BJ (cell line): Measurements from ENCODE around the gene CDC25B. TPM values are rescaled to one million over a fixed set of nuclear protein-coding genes. Genes with fewer than 3 reads are reported as not detected.
A peak's percentile ranks its signal among the peaks of the same experiment; 100 is the strongest.

Experiments
- CTCF ChIA-PET: fragments of 350-600 bp; formaldehyde crosslinking; extraction: SDS; loops from one replicate; lab custom pipeline; 2021; ENCODE audit warnings: antibody characterized with exemption, inconsistent platforms; lab: Yijun Ruan, JAX
- POLR2A ChIA-PET: fragments of 300-600 bp; sonication (Branson Sonifier 250); formaldehyde crosslinking; extraction: SDS; loops from one replicate; lab custom pipeline; 2021; ENCODE audit warnings: antibody characterized with exemption; lab: Charles Lee
- DNase-seq: peaks from one replicate; pipeline ENCODE4 v3.0.0-alpha.2; 2011; ENCODE audit warnings: low read depth
- H3K27me3 ChIP-seq: 2 replicates; pipeline ENCODE4 v1.6.0; 2011; ENCODE audit warnings: low read length; ENCODE audit not compliant: control insufficient read depth, insufficient read depth
- H3K36me3 ChIP-seq: 2 replicates; pipeline ENCODE4 v1.5.1; 2011; ENCODE audit warnings: low read length; ENCODE audit not compliant: control insufficient read depth, insufficient read depth
- H3K4me3 ChIP-seq: 2 replicates; pipeline ENCODE4 v1.5.1; 2011; ENCODE audit warnings: low read depth, mild to moderate bottlenecking, control low read depth, low read length
- polyA plus RNA-seq: library from polyadenylated mRNA; depleted of rRNA; stranded (reverse); fragments of >200 nt; gene quantifications from 2 replicates; pipeline ENCODE4 v1.2.3, GENCODE V29; 2011
- TF ChIP-seq, protein P1 (sequence below): IDR thresholded peaks from 2 replicates; pipeline ENCODE4 v1.5.1; 2011; ENCODE audit warnings: low read depth, mild to moderate bottlenecking, control low read depth, inconsistent platforms, low read length, moderate library complexity; ENCODE audit not compliant: insufficient read depth

The CDC25B gene
- polyA plus RNA-seq, 1 experiment, result 68.1 TPM

DNA sequence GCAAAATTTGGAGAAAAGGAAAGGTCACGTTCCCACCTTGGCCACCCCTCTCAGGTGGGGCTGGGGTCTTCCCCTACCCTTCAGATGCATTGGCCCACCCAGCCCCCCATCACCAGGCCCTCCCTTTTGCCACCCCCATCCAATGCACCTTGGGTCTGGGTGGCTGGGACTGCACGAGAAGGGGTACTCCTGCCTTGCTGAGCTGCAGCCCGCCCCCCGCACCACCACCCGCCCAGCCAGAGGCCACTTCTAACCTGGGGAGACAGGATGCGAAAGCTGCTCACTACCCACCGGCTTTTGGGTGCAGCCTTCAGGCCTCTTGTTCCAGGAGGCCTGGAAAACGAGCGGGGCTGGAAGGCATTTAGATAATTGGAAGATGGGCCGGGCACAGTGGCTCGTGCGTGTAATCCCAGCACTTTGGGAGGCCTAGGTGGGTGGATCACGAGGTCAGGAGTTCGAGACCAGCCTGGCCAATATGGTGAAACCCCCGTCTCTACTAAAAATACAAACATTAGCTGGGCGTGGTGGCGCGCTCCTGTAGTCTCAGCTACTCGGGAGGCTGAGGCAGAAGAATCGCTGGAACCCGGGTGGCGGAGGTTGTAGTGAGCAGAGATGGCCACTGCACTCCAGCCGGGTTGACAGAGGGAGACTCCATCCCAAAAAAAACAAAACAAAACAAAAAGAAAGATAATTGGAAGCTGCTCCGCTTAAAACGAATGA, 1.2 kb upstream of the CDC25B start:
- H3K4me3 ChIP-seq, result peak overlapping the region; percentile 68
- POLR2A ChIA-PET, result interaction anchor here (0.5 kb wide), 1 partner anchor 15 kb away, joined by 11 read pairs; no protein-coding TSS in a partner anchor
- no peaks in the 10 kb centered on the region for H3K27me3 ChIP-seq
- DNase-seq, result no peak
- CTCF ChIA-PET, result interaction anchor here (2.6 to 2.9 kb wide), 2 partner anchors 8 to 25 kb away, joined by 10 to 28 read pairs; partner anchors contain the start of genes AP5S1 and CENPB
- peaks cover 12% of the 10 kb centered on the region for H3K36me3 ChIP-seq
- TF ChIP-seq, protein P1, sequence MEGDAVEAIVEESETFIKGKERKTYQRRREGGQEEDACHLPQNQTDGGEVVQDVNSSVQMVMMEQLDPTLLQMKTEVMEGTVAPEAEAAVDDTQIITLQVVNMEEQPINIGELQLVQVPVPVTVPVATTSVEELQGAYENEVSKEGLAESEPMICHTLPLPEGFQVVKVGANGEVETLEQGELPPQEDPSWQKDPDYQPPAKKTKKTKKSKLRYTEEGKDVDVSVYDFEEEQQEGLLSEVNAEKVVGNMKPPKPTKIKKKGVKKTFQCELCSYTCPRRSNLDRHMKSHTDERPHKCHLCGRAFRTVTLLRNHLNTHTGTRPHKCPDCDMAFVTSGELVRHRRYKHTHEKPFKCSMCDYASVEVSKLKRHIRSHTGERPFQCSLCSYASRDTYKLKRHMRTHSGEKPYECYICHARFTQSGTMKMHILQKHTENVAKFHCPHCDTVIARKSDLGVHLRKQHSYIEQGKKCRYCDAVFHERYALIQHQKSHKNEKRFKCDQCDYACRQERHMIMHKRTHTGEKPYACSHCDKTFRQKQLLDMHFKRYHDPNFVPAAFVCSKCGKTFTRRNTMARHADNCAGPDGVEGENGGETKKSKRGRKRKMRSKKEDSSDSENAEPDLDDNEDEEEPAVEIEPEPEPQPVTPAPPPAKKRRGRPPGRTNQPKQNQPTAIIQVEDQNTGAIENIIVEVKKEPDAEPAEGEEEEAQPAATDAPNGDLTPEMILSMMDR, result no peak

DNA sequence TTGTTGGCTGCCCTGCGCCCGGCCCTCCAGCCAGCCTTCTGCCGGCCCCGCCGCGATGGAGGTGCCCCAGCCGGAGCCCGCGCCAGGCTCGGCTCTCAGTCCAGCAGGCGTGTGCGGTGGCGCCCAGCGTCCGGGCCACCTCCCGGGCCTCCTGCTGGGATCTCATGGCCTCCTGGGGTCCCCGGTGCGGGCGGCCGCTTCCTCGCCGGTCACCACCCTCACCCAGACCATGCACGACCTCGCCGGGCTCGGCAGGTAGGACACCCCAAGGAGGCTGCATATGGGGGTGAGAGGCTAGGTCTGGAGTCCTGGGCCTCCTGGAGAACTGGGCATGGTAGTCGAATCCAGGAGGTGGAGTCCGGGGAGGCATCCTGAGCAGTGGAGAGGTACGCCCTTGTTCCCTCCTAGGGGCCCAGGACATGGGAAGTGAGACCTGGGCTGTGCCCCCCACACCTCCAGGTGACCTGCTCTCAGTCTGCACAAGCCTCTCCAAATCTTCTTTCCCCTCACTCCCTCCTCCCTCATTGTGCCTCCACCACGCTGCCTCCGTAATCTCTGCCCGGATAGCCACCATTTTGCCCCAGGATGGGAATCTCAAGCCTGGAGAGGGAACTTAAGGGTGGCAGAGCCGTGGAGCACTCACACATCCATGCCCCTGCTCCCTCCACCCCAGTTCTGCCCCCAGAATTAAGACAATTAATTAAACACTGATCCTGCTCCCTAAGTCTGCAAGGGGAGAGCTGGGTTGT, 541 bp downstream of the CDC25B start:
- POLR2A ChIA-PET, result interaction anchor here (0.5 to 0.6 kb wide), 2 partner anchors 8 to 117 kb away, joined by 3 read pairs; no protein-coding TSS in a partner anchor
- Histone ChIP-seq H3K36me3 (peaks cover 24% of the 10 kb centered on the region), H3K27me3 (no peaks in the 10 kb centered on the region), H3K4me3 (peak overlapping the region; percentile 68)
- no peak for DNase-seq
- CTCF ChIA-PET, result interaction anchor here (0.8 to 2.9 kb wide), 7 partner anchors 9 to 23 kb away, joined by 3 to 28 read pairs (median 5); partner anchors contain the start of genes AP5S1, CENPB and SPEF1
- TF ChIP-seq, protein P1, result no peak

DNA sequence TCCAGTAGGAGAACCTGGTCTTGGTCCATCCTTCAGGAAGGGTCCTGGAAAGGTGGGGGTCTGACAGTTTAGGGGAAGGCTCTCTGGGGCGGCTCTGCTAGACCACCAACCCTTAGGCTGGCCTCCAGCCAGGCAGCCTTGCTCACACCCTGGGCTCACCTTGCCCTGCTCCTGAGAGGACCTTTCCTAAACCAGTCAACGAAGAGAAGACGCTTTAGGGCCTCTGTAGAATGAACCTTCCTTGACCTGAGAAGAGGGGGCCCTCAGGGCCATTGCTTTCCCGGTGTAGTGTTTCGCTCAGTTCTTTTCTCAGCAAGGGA, 1.1 kb downstream of the CDC25B start:
- DNase-seq, result no peak
- peak overlapping the region; percentile 68 for H3K4me3 ChIP-seq
- CTCF ChIA-PET, result interaction anchor here (1.9 to 2.9 kb wide), 2 partner anchors 10 to 16 kb away, joined by 6 to 10 read pairs; partner anchors contain the start of gene CENPB
- POLR2A ChIA-PET, result no interaction called here
- TF ChIP-seq, protein P1, result no peak
- H3K36me3 ChIP-seq, result peaks cover 28% of the 10 kb centered on the region
- no peaks in the 10 kb centered on the region for H3K27me3 ChIP-seq

DNA sequence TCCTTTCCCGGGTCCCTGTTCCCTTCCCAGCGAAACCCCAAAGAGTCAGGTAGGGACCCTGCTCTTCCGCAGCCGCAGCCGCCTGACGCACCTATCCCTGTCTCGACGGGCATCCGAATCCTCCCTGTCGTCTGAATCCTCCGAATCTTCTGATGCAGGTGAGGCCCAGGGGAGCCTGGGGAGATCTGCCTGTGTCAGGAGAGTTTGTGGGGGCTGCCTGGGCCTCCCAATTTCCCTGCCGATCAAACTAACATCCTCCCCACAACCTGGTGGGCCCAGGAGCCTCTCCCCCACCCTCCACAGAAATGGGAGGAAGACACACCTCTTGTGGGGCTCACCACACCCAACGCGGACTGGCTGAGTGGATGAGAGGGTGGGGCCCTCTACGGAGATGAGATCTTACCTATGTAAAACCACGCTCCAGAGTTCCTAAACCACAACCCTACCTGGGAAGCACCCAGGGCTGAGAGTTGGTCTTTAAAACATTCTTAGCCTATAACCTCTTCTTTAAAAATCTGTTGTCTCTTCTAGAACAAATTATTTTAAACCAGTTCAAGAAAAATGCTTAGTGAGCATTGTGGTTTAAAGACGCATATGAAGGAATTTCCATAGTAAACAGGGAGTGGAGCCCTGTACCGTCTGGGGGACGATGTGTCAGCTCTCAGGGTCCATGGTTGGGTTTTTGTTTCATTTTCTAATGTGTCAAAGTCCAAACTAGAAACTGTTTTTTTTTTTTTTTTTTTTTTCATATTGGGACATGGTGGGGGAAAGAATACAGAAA, 1.7 kb downstream of the CDC25B start:
- ChIA-PET POLR2A (no interaction called here), CTCF (interaction anchor here (2.9 kb wide), 1 partner anchor 11 kb away, joined by 10 read pairs; the partner anchor contains the start of gene CENPB)
- TF ChIP-seq, protein P1, result no peak
- Histone ChIP-seq H3K4me3 (peak overlapping the region; percentile 68), H3K36me3 (peaks cover 31% of the 10 kb centered on the region), H3K27me3 (no peaks in the 10 kb centered on the region)
- no peak for DNase-seq
